ENCODE results near the gene ATP1B4. TPM values are rescaled to one million over a fixed set of nuclear protein-coding genes. Genes with fewer than 3 reads are reported as not detected.

The ATP1B4 gene
- polyA plus RNA-seq, 4 donors, result 0.66 TPM; not detected in 3

GRCh38 chrX:120365320-120365719 is 3.4 kb downstream of the ATP1B4 start:
- Histone ChIP-seq H3K27me3 (ENCODE audit: control insufficient read depth in 3 of 3, insufficient read depth in 3 of 3, low read length in 3 of 3) (no peaks in the 10 kb centered on the region), H3K36me3 (ENCODE audit: control insufficient read depth in 3 of 3, insufficient read depth in 2 of 3, low read depth in 1 of 3, low read length in 3 of 3) (no peaks in the 10 kb centered on the region), H3K4me3 (ENCODE audit: low read depth in 1 of 3, low read length in 3 of 3) (no peak overlapping the region), H3K4me1 (ENCODE audit: control insufficient read depth in 3 of 3, insufficient read depth in 2 of 3, low read depth in 1 of 3, low read length in 2 of 3) (no peaks in the 10 kb centered on the region), H3K9me3 (ENCODE audit: control insufficient read depth in 2 of 2, insufficient read depth in 1 of 2, low read depth in 1 of 2, low read length in 1 of 2) (no peaks in the 10 kb centered on the region), H3K27ac (ENCODE audit: low read depth in 1 of 3, low read length in 2 of 3) (no peak overlapping the region)
- WGBS, 3 donors, result 13 to 20% (median 17%) methylated on average over 2 of the region's 2 CpGs
- FAIRE-seq, result no peak
- DNase-seq, result peak; percentile 10 to 11

GRCh38 chrX:120365968-120366367 is 4.1 kb downstream of the ATP1B4 start:
- FAIRE-seq (no peak), DNase-seq (no peak)
- no peaks in the 10 kb centered on the region for H3K27me3 ChIP-seq (ENCODE audit: control insufficient read depth in 3 of 3, insufficient read depth in 3 of 3, low read length in 3 of 3)
- no peaks in the 10 kb centered on the region for H3K9me3 ChIP-seq (ENCODE audit: control insufficient read depth in 2 of 2, insufficient read depth in 1 of 2, low read depth in 1 of 2, low read length in 1 of 2)
- no peak overlapping the region for H3K27ac ChIP-seq (ENCODE audit: low read depth in 1 of 3, low read length in 2 of 3)
- no peaks in the 10 kb centered on the region for H3K36me3 ChIP-seq (ENCODE audit: control insufficient read depth in 3 of 3, insufficient read depth in 2 of 3, low read depth in 1 of 3, low read length in 3 of 3)
- H3K4me3 ChIP-seq (ENCODE audit: low read depth in 1 of 3, low read length in 3 of 3), result no peak overlapping the region
- H3K4me1 ChIP-seq (ENCODE audit: control insufficient read depth in 3 of 3, insufficient read depth in 2 of 3, low read depth in 1 of 3, low read length in 2 of 3), result no peaks in the 10 kb centered on the region
- 56 to 92% (median 86%) methylated on average over 1 of the region's 1 CpG for WGBS, 3 donors

GRCh38 chrX:120366794-120367193 is 4.9 kb downstream of the ATP1B4 start:
- Histone ChIP-seq H3K4me1 (ENCODE audit: control insufficient read depth in 3 of 3, insufficient read depth in 2 of 3, low read depth in 1 of 3, low read length in 2 of 3) (no peaks in the 10 kb centered on the region), H3K27ac (ENCODE audit: low read depth in 1 of 3, low read length in 2 of 3) (no peak overlapping the region), H3K9me3 (ENCODE audit: control insufficient read depth in 2 of 2, insufficient read depth in 1 of 2, low read depth in 1 of 2, low read length in 1 of 2) (no peaks in the 10 kb centered on the region), H3K27me3 (ENCODE audit: control insufficient read depth in 3 of 3, insufficient read depth in 3 of 3, low read length in 3 of 3) (no peaks in the 10 kb centered on the region), H3K4me3 (ENCODE audit: low read depth in 1 of 3, low read length in 3 of 3) (no peak overlapping the region), H3K36me3 (ENCODE audit: control insufficient read depth in 3 of 3, insufficient read depth in 2 of 3, low read depth in 1 of 3, low read length in 3 of 3) (no peaks in the 10 kb centered on the region)
- FAIRE-seq, result no peak
- no peak for DNase-seq
- WGBS, 3 donors, result 46 to 79% (median 67%) methylated on average over 3 of the region's 3 CpGs

- Histone ChIP-seq H3K27ac (ENCODE audit: low read depth in 1 of 3, low read length in 2 of 3) (no peak overlapping the region), H3K36me3 (ENCODE audit: control insufficient read depth in 3 of 3, insufficient read depth in 2 of 3, low read depth in 1 of 3, low read length in 3 of 3) (no peaks in the 10 kb centered on the region), H3K4me3 (ENCODE audit: low read depth in 1 of 3, low read length in 3 of 3) (no peak overlapping the region), H3K27me3 (ENCODE audit: control insufficient read depth in 3 of 3, insufficient read depth in 3 of 3, low read length in 3 of 3) (no peaks in the 10 kb centered on the region), H3K9me3 (ENCODE audit: control insufficient read depth in 2 of 2, insufficient read depth in 1 of 2, low read depth in 1 of 2, low read length in 1 of 2) (no peaks in the 10 kb centered on the region), H3K4me1 (ENCODE audit: control insufficient read depth in 3 of 3, insufficient read depth in 2 of 3, low read depth in 1 of 3, low read length in 2 of 3) (no peaks in the 10 kb centered on the region)
- 56 to 64% (median 56%) methylated on average over 3 of the region's 3 CpGs for WGBS, 3 donors
- FAIRE-seq (no peak), DNase-seq (no peak)
Observed at GRCh38 chrX:120367402-120368109, 5.7 kb downstream of the ATP1B4 start.

GRCh38 chrX:120372667-120373370 is 10.9 kb downstream of the ATP1B4 start:
- no peaks in the 10 kb centered on the region for H3K36me3 ChIP-seq (ENCODE audit: control insufficient read depth in 3 of 3, insufficient read depth in 2 of 3, low read depth in 1 of 3, low read length in 3 of 3)
- H3K4me3 ChIP-seq (ENCODE audit: low read depth in 1 of 3, low read length in 3 of 3), result no peak overlapping the region
- no peaks in the 10 kb centered on the region for H3K27me3 ChIP-seq (ENCODE audit: control insufficient read depth in 3 of 3, insufficient read depth in 3 of 3, low read length in 3 of 3)
- no peak for FAIRE-seq
- 77 to 84% (median 78%) methylated on average over 6 of the region's 6 CpGs for WGBS, 3 donors
- H3K27ac ChIP-seq (ENCODE audit: low read depth in 1 of 3, low read length in 2 of 3), result no peak overlapping the region
- DNase-seq, result no peak
- H3K4me1 ChIP-seq (ENCODE audit: control insufficient read depth in 3 of 3, insufficient read depth in 2 of 3, low read depth in 1 of 3, low read length in 2 of 3), result no peaks in the 10 kb centered on the region
- no peaks in the 10 kb centered on the region for H3K9me3 ChIP-seq (ENCODE audit: control insufficient read depth in 2 of 2, insufficient read depth in 1 of 2, low read depth in 1 of 2, low read length in 1 of 2)

DNA sequence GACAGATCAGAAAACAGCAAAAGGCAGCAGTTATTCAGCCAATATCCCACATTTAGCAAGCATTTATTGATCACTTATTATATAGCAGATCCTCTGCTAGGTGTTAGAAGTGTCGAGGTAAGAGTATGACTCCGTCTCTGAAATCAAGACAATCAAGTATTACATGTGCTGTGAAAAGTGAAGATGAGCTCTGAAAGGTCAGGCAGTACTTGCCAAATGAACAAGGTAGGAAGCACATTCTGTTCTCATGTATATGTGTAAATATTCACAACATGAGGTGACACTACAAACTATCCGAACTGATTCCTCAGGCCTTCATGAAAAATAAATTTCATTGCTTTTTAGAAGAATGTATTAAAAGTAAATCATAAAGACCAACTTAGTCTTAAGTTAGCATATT is 15.3 kb downstream of the ATP1B4 start:
- Histone ChIP-seq H3K9me3 (ENCODE audit: control insufficient read depth in 2 of 2, insufficient read depth in 1 of 2, low read depth in 1 of 2, low read length in 1 of 2) (no peaks in the 10 kb centered on the region), H3K4me1 (ENCODE audit: control insufficient read depth in 3 of 3, insufficient read depth in 2 of 3, low read depth in 1 of 3, low read length in 2 of 3) (no peaks in the 10 kb centered on the region), H3K27ac (ENCODE audit: low read depth in 1 of 3, low read length in 2 of 3) (no peak overlapping the region), H3K36me3 (ENCODE audit: control insufficient read depth in 3 of 3, insufficient read depth in 2 of 3, low read depth in 1 of 3, low read length in 3 of 3) (no peaks in the 10 kb centered on the region), H3K27me3 (ENCODE audit: control insufficient read depth in 3 of 3, insufficient read depth in 3 of 3, low read length in 3 of 3) (no peaks in the 10 kb centered on the region), H3K4me3 (ENCODE audit: low read depth in 1 of 3, low read length in 3 of 3) (no peak overlapping the region)
- DNase-seq, result no peak
- 64 to 85% (median 80%) methylated on average over 3 of the region's 3 CpGs for WGBS, 3 donors
- no peak for FAIRE-seq

DNA sequence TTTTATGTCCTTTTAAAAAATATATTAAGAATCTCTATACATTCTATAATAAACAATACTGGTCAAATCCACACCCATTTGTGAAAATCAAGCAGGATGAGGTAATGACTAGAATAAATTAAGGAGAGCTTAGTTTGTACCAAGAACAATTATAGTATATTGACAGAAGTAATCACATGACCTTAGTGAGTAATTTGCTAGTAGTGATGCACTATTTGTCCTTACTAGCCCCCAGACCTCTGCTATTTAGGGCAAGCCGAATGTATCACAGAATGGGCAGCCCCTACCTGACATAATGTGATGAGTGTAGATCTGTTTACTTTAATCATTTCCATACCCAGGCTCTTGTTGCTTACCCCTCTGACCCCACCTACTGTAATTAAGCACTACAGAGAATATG is 15.8 kb downstream of the ATP1B4 start:
- Histone ChIP-seq H3K27ac (ENCODE audit: low read depth in 1 of 3, low read length in 2 of 3) (no peak overlapping the region), H3K4me1 (ENCODE audit: control insufficient read depth in 3 of 3, insufficient read depth in 2 of 3, low read depth in 1 of 3, low read length in 2 of 3) (no peaks in the 10 kb centered on the region), H3K27me3 (ENCODE audit: control insufficient read depth in 3 of 3, insufficient read depth in 3 of 3, low read length in 3 of 3) (no peaks in the 10 kb centered on the region), H3K9me3 (ENCODE audit: control insufficient read depth in 2 of 2, insufficient read depth in 1 of 2, low read depth in 1 of 2, low read length in 1 of 2) (no peaks in the 10 kb centered on the region), H3K36me3 (ENCODE audit: control insufficient read depth in 3 of 3, insufficient read depth in 2 of 3, low read depth in 1 of 3, low read length in 3 of 3) (no peaks in the 10 kb centered on the region), H3K4me3 (ENCODE audit: low read depth in 1 of 3, low read length in 3 of 3) (no peak overlapping the region)
- 50 to 90% (median 73%) methylated on average over 1 of the region's 1 CpG for WGBS, 3 donors
- no peak for DNase-seq
- FAIRE-seq, result no peak

DNA sequence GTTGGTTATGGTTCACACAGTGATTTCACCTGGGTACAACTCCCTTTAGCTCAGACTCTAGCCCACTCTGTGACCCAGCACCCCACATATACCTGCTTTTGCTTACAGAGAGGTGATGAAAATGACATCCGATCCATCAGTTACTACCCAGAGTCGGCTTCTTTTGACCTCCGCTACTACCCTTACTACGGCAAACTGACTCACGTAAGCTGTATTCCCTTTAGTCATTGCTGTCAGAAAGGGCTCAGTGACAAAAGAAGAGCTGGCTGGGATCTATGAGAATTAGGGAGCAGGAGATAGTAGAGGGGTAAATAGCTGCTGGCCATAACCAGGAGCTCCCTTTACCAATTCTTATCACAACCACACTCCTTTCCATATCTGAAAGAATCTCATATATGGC is 16.7 kb downstream of the ATP1B4 start:
- Histone ChIP-seq H3K9me3 (ENCODE audit: control insufficient read depth in 2 of 2, insufficient read depth in 1 of 2, low read depth in 1 of 2, low read length in 1 of 2) (no peaks in the 10 kb centered on the region), H3K27me3 (ENCODE audit: control insufficient read depth in 3 of 3, insufficient read depth in 3 of 3, low read length in 3 of 3) (no peaks in the 10 kb centered on the region), H3K36me3 (ENCODE audit: control insufficient read depth in 3 of 3, insufficient read depth in 2 of 3, low read depth in 1 of 3, low read length in 3 of 3) (no peaks in the 10 kb centered on the region), H3K4me1 (ENCODE audit: control insufficient read depth in 3 of 3, insufficient read depth in 2 of 3, low read depth in 1 of 3, low read length in 2 of 3) (no peaks in the 10 kb centered on the region), H3K27ac (ENCODE audit: low read depth in 1 of 3, low read length in 2 of 3) (no peak overlapping the region), H3K4me3 (ENCODE audit: low read depth in 1 of 3, low read length in 3 of 3) (no peak overlapping the region)
- WGBS, 3 donors, result 93 to 97% (median 94%) methylated on average over 5 of the region's 5 CpGs
- DNase-seq (no peak), FAIRE-seq (no peak)
